NCI-H69 (cell line): ENCODE data around the gene PIM2.

Experiments used
- DNase-seq: peaks from one replicate; lab custom pipeline; 2025; lab: John Stamatoyannopoulos, UW

Gene PIM2

GRCh38 chrX:48935301-48935670 lies 16.5 kb upstream of the PIM2 start:
- no peak for DNase-seq

GRCh38 chrX:48934581-48935300 lies 15.9 kb upstream of the PIM2 start:
- DNase-seq = no peak

- no peak for DNase-seq
These were observed 14.9 kb upstream of the PIM2 start for GRCh38 chrX:48933757-48934156.

GRCh38 chrX:48927736-48928382 lies 9.0 kb upstream of the PIM2 start:
- DNase-seq = no peak

- DNase-seq = no peak
These were observed 8.3 kb upstream of the PIM2 start for GRCh38 chrX:48927123-48927522.

GRCh38 chrX:48924270-48924669 lies 5.4 kb upstream of the PIM2 start:
- DNase-seq = no peak

- no peak for DNase-seq
These were observed 4.9 kb upstream of the PIM2 start for GRCh38 chrX:48923771-48924170.

GRCh38 chrX:48920718-48921104 lies 1.9 kb upstream of the PIM2 start:
- DNase-seq = no peak

- no peak for DNase-seq
These were observed 1.3 kb upstream of the PIM2 start for GRCh38 chrX:48919947-48920717.

- peak; percentile 62 for DNase-seq
These were observed 577 bp upstream of the PIM2 start for GRCh38 chrX:48919360-48919841.

- DNase-seq = peak; percentile 49
These were observed 552 bp downstream of the PIM2 start for GRCh38 chrX:48918301-48918642.

GRCh38 chrX:48917139-48918001 lies 1.5 kb downstream of the PIM2 start:
- DNase-seq = peak; percentile 93

GRCh38 chrX:48914593-48915493 lies 4.0 kb downstream of the PIM2 start:
- DNase-seq = no peak

GRCh38 chrX:48913605-48914366 lies 5.0 kb downstream of the PIM2 start:
- DNase-seq = no peak

GRCh38 chrX:48911412-48912182 lies 7.2 kb downstream of the PIM2 start, which contains the start of gene SLC35A2:
Gene SLC35A2 (minus strand): TSS chrX:48911646. CDS start chrX:48911636, 10 bp downstream.
- peak; percentile 91 for DNase-seq

- DNase-seq = peak; percentile 53
These were observed 7.9 kb downstream of the PIM2 start for GRCh38 chrX:48910926-48911411.

GRCh38 chrX:48909703-48910294 lies 9.0 kb downstream of the PIM2 start:
- DNase-seq = no peak

- DNase-seq = peak; percentile 4
These were observed 10.2 kb downstream of the PIM2 start for GRCh38 chrX:48908600-48908999.
